Hepatocyte (in vitro differentiated cells): ENCODE data around the gene BCL2L1. TPM values are rescaled to one million over a fixed set of nuclear protein-coding genes. Genes with fewer than 3 reads are reported as not detected.

ENCODE experiments used
- DNase-seq: peaks from one replicate; pipeline ENCODE4 v3.0.0-alpha.2; 2016; ENCODE audit warnings: low spot score
- H2AFZ ChIP-seq: fragments of 200-600 bp; sonication (generic); 2 replicates; pipeline ENCODE4 v1.6.0; 2016; ENCODE audit warnings: antibody characterized with exemption, mild to moderate bottlenecking
- H3K27ac ChIP-seq: fragments of 200-600 bp; sonication (generic); 2 replicates; pipeline ENCODE4 v1.5.1; 2016; ENCODE audit warnings: mild to moderate bottlenecking
- H3K27me3 ChIP-seq: fragments of 200-600 bp; sonication (generic); 2 replicates; pipeline ENCODE4 v1.6.1; 2016
- H3K36me3 ChIP-seq: fragments of 200-600 bp; sonication (generic); replicated peaks from 2 replicates; pipeline ENCODE4 v1.5.1; 2016; ENCODE audit warnings: low read depth; ENCODE audit not compliant: insufficient read depth
- H3K4me1 ChIP-seq: fragments of 200-600 bp; sonication (generic); 2 replicates; pipeline ENCODE4 v1.5.1; 2016; ENCODE audit warnings: mild to moderate bottlenecking, moderate library complexity; ENCODE audit not compliant: insufficient read depth
- H3K4me2 ChIP-seq: fragments of 200-600 bp; sonication (generic); 2 replicates; pipeline ENCODE4 v1.6.0; 2016
- H3K4me3 ChIP-seq: fragments of 200-600 bp; sonication (generic); 2 replicates; pipeline ENCODE4 v1.5.1; 2016; ENCODE audit warnings: mild to moderate bottlenecking
- H3K79me2 ChIP-seq: fragments of 200-600 bp; sonication (generic); 2 replicates; pipeline ENCODE4 v1.6.0; 2017; ENCODE audit warnings: mild to moderate bottlenecking
- H3K9me2 ChIP-seq: fragments of 200-600 bp; sonication (generic); replicated peaks from 2 replicates; pipeline ENCODE4 v1.6.0; 2017; ENCODE audit warnings: mild to moderate bottlenecking; ENCODE audit not compliant: insufficient read depth
- H3K9me3 ChIP-seq: fragments of 200-600 bp; sonication (generic); 2 replicates; pipeline ENCODE4 v1.5.1; 2016; ENCODE audit warnings: low read depth, mild to moderate bottlenecking
- H4K20me1 ChIP-seq: fragments of 200-600 bp; sonication (generic); 2 replicates; pipeline ENCODE4 v1.6.0; 2016; ENCODE audit warnings: mild to moderate bottlenecking; ENCODE audit not compliant: insufficient read depth, poor library complexity, severe bottlenecking
- EZH2 ChIP-seq: fragments of 200-600 bp; sonication (generic); IDR thresholded peaks from 2 replicates; pipeline ENCODE4 v1.6.1; 2016; ENCODE audit warnings: antibody characterized with exemption, mild to moderate bottlenecking, borderline replicate concordance
- EZH2phosphoT487 ChIP-seq: fragments of 200-600 bp; sonication (generic); IDR thresholded peaks from one replicate; pipeline ENCODE4 v1.6.1; 2018; ENCODE audit warnings: antibody characterized with exemption, mild to moderate bottlenecking, low read depth, moderate library complexity; ENCODE audit not compliant: unreplicated experiment, severe bottlenecking
- WGBS: methylation state at CpG from one replicate; pipeline ENCODE4 v1.1.6; 2016; ENCODE audit warnings: low lambda C conversion rate; ENCODE audit errors: missing lambda C conversion rate; 5-methylcytosine and 5-hydroxymethylcytosine counted together
- polyA plus RNA-seq: library from polyadenylated mRNA; unstranded; fragments of >200 nt; fragmentation: Nextera tagmentation; extraction: Ambion mirVana; gene quantifications from 2 replicates; pipeline ENCODE4 v1.2.1, GENCODE V29; 2016
- total RNA-seq: library from RNA; depleted of rRNA; stranded (reverse); fragments of >200 nt; gene quantifications from 2 replicates; pipeline ENCODE4 v1.2.3, GENCODE V29; 2014
- TF ChIP-seq, protein P1 (sequence below): fragments of 200-600 bp; sonication (generic); IDR thresholded peaks from 2 replicates; pipeline ENCODE4 v1.5.1; 2016; ENCODE audit warnings: antibody characterized with exemption, mild to moderate bottlenecking; ENCODE audit not compliant: poor library complexity

The BCL2L1 gene
- total and polyA plus RNA-seq, 2 experiments from 2014 or later: 104 to 139 TPM

DNA sequence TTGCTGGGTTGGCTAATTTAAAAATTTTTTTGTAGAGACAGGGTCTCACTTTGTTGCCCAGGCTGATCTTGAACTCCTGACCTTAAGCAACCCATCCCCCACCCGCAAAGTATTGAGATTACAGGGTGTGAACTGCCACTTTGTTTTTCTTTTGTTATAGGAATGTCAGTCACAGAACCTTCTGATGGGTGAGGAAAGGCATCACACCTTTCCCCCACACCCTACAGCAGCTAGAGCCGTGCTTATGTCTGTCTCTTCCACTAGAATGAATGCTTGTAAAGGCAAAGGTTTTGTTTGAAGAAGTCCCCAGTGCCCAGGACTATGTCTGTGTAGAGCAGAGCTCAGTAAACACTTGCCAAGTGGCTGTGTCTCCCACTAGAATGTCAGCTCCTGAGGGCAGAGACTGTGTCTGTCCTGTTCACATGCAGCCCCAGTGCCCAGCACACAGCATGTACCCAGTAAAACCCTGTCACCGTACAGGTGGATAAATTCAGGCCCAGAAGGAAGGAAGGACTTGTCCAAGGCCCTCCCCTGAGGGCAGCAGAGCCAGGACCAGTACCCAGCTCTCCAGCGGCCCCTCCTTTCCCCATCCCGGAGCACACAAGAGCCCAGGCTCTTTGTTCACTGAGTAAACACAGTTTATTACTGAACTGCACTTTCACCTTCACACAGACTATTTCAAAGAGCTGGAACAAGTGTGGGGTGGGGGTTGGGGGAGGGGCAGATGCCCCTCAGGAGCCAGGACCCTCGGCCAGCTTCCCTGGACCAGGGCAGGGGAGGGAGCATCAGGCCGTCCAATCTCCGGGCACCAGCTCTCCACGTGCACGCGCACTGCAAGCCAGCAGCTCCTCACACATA lies 58.6 kb downstream of the BCL2L1 start:
- H3K27ac ChIP-seq: peak overlapping the region; percentile 76
- TF ChIP-seq EZH2 (no peak), EZH2phosphoT487 (no peak)
- TF ChIP-seq, protein P1, sequence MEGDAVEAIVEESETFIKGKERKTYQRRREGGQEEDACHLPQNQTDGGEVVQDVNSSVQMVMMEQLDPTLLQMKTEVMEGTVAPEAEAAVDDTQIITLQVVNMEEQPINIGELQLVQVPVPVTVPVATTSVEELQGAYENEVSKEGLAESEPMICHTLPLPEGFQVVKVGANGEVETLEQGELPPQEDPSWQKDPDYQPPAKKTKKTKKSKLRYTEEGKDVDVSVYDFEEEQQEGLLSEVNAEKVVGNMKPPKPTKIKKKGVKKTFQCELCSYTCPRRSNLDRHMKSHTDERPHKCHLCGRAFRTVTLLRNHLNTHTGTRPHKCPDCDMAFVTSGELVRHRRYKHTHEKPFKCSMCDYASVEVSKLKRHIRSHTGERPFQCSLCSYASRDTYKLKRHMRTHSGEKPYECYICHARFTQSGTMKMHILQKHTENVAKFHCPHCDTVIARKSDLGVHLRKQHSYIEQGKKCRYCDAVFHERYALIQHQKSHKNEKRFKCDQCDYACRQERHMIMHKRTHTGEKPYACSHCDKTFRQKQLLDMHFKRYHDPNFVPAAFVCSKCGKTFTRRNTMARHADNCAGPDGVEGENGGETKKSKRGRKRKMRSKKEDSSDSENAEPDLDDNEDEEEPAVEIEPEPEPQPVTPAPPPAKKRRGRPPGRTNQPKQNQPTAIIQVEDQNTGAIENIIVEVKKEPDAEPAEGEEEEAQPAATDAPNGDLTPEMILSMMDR: no peak
- no peaks in the 10 kb centered on the region for H3K36me3 ChIP-seq
- WGBS: 56% methylated on average over 11 of the region's 11 CpGs
- no peaks in the 10 kb centered on the region for H3K9me3 ChIP-seq
- H2AFZ ChIP-seq: no peak overlapping the region
- H3K4me1 ChIP-seq: peaks cover 40% of the 10 kb centered on the region
- peaks cover 42% of the 10 kb centered on the region for H3K79me2 ChIP-seq
- H3K4me2 ChIP-seq: peak overlapping the region; percentile 28
- H4K20me1 ChIP-seq: peaks cover 11% of the 10 kb centered on the region
- peak; percentile 79 for DNase-seq
- no peak overlapping the region for H3K4me3 ChIP-seq
- H3K27me3 ChIP-seq: no peaks in the 10 kb centered on the region
- no peaks in the 10 kb centered on the region for H3K9me2 ChIP-seq

DNA sequence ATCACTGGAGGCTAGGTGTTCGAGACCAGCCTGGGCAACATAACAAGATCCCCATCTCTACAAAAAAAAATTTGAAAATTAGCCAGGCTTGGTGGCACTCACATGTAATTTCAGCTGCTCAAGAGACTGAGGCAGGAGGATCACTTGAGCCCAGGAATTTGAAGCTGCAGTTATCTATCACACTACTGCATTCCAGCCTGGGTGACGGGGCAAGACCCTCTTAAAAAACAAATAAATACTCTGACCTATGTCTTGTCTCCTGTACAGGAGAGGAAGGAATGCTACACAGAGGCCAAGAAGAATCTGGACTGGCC lies 59.2 kb downstream of the BCL2L1 start:
- Histone ChIP-seq H3K79me2 (peaks cover 36% of the 10 kb centered on the region), H3K36me3 (no peaks in the 10 kb centered on the region), H3K27ac (peak overlapping the region; percentile 76), H3K4me3 (no peak overlapping the region), H2AFZ (no peak overlapping the region), H3K9me2 (no peaks in the 10 kb centered on the region), H4K20me1 (peaks cover 11% of the 10 kb centered on the region), H3K4me2 (peak overlapping the region; percentile 28), H3K9me3 (no peaks in the 10 kb centered on the region), H3K27me3 (no peaks in the 10 kb centered on the region), H3K4me1 (peaks cover 40% of the 10 kb centered on the region)
- no peak for DNase-seq
- WGBS: 87% methylated on average over 2 of the region's 2 CpGs
- TF ChIP-seq, protein P1: no peak
- no peak for TF ChIP-seq EZH2
- no peak for TF ChIP-seq EZH2phosphoT487

DNA sequence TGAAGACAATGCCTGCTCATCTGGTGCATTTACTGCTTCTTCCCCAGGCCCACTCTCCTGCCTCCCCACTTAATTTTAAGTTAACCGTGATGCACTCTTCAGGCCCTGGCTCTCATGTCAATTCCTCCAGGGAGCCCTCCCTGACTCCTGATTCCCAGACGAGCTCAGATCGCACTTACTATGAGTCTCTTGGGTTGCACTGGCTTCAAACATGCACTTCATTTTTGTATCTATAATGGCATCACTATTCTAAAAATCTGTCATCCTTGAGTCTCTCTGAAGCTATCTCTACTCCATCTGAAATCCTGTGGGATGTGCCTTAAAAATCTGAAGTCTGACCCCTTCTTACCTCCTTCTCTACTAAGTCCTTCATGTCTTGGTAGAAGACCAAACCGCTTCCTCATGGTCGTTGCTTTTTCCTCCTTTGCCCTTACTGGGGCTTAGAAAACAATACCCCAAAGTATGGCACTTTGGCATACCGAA lies 60.3 kb downstream of the BCL2L1 start:
- WGBS: 81% methylated on average over 6 of the region's 6 CpGs
- peak overlapping the region; percentile 42 for H3K27ac ChIP-seq
- no peak overlapping the region for H2AFZ ChIP-seq
- H3K27me3 ChIP-seq: no peaks in the 10 kb centered on the region
- peak overlapping the region; percentile 89 for H3K4me2 ChIP-seq
- TF ChIP-seq, protein P1: no peak
- TF ChIP-seq EZH2 (no peak), EZH2phosphoT487 (no peak)
- DNase-seq: no peak
- no peaks in the 10 kb centered on the region for H3K9me3 ChIP-seq
- H3K36me3 ChIP-seq: no peaks in the 10 kb centered on the region
- H3K4me3 ChIP-seq: no peak overlapping the region
- peaks cover 25% of the 10 kb centered on the region for H3K79me2 ChIP-seq
- peaks cover 5% of the 10 kb centered on the region for H4K20me1 ChIP-seq
- H3K4me1 ChIP-seq: peaks cover 40% of the 10 kb centered on the region
- no peaks in the 10 kb centered on the region for H3K9me2 ChIP-seq
